B cell (primary cell): Measurements from ENCODE around the gene PGBD5. TPM values are rescaled to one million over a fixed set of nuclear protein-coding genes. Genes with fewer than 3 reads are reported as not detected.
A peak's percentile ranks its signal among the peaks of the same experiment; 100 is the strongest.

Experiments used
- ATAC-seq: fragments of 200-7000 bp; cut with Tn5 transposase; one replicate; pipeline ENCODE4 v1.10.0; 2021; ENCODE audit warnings: low read depth, mild to moderate bottlenecking, moderate number of reproducible peaks, moderate library complexity
- CTCF ChIA-PET: fragments of 350-600 bp; sonication (Branson Sonifier 250); formaldehyde crosslinking; loops from one replicate; lab custom pipeline; 2021; ENCODE audit warnings: antibody characterized with exemption, inconsistent platforms; lab: Charles Lee
- POLR2A ChIA-PET: fragments of 350-600 bp; sonication (Branson Sonifier 250); formaldehyde crosslinking; loops from one replicate; lab custom pipeline; 2021; ENCODE audit warnings: antibody characterized with exemption; lab: Charles Lee
- DNase-seq: peaks from one replicate; pipeline ENCODE4 v3.0.0; 2013
- H2AFZ ChIP-seq: 2 replicates; pipeline ENCODE4 v1.6.1; 2012; ENCODE audit warnings: mild to moderate bottlenecking, low read depth, low read length; ENCODE audit not compliant: insufficient read depth, poor library complexity, severe bottlenecking
- H3K27ac ChIP-seq, 2 donors: 1 replicate in 1 of 2; 2 replicates in 1 of 2; pipeline ENCODE4 v1.5.1; 2012 to 2013; ENCODE audit warnings: low read length in 2 of 2, mild to moderate bottlenecking in 2 of 2, moderate library complexity in 1 of 2
- H3K27me3 ChIP-seq, 4 experiments: fragments of 200-600 bp in 1 of 4; sonication (generic) in 1 of 4; replicated peaks in 1 of 4; 1 replicate in 2 of 4; 2 replicates in 2 of 4; pipeline versions ENCODE4 v1.6.1 to v1.7.0; 2013 to 2016; ENCODE audit warnings: low read length in 3 of 4, mild to moderate bottlenecking in 2 of 4, mixed read lengths in 1 of 4, moderate library complexity in 1 of 4; ENCODE audit not compliant: insufficient read depth in 4 of 4, control insufficient read depth in 3 of 4; ENCODE audit errors: control extremely low read depth in 1 of 4
- H3K36me3 ChIP-seq, 2 experiments: replicated peaks in 1 of 2; 1 replicate in 1 of 2; 2 replicates in 1 of 2; pipeline versions ENCODE4 v1.6.1 to v1.7.1; 2013; ENCODE audit warnings: low read length in 1 of 2; ENCODE audit not compliant: insufficient read depth in 2 of 2, control insufficient read depth in 1 of 2; ENCODE audit errors: control extremely low read depth in 1 of 2, extremely low read depth in 1 of 2
- H3K4me1 ChIP-seq, 2 donors: fragments of 200-600 bp in 1 of 2; sonication (generic) in 1 of 2; 1 replicate in 1 of 2; 2 replicates in 1 of 2; pipeline versions ENCODE4 v1.5.1 to v1.6.1; 2013 to 2017; ENCODE audit warnings: low read length in 2 of 2; ENCODE audit not compliant: control insufficient read depth in 2 of 2, insufficient read depth in 2 of 2
- H3K4me2 ChIP-seq: replicated peaks from 2 replicates; pipeline ENCODE3; 2012; ENCODE audit warnings: mild to moderate bottlenecking, low read depth, low read length; ENCODE audit not compliant: poor library complexity, severe bottlenecking
- H3K4me3 ChIP-seq, 5 experiments: fragments of 200-600 bp in 1 of 5; sonication (generic) in 1 of 5; 1 replicate in 3 of 5; 2 replicates in 2 of 5; pipeline versions ENCODE4 v1.5.1 to v1.7.0; 2011 to 2016; ENCODE audit warnings: low read length in 4 of 5, mild to moderate bottlenecking in 4 of 5, low read depth in 2 of 5, control low read depth in 1 of 5, moderate library complexity in 1 of 5; ENCODE audit not compliant: insufficient read depth in 1 of 5; ENCODE audit errors: control extremely low read depth in 1 of 5, extremely low read depth in 1 of 5
- H3K79me2 ChIP-seq: fragments of 200-600 bp; sonication (generic); one replicate; pipeline ENCODE4 v1.6.0; 2016; ENCODE audit warnings: low read length; ENCODE audit not compliant: control insufficient read depth, insufficient read depth
- H3K9ac ChIP-seq: fragments of 200-600 bp; sonication (generic); 2 replicates; pipeline ENCODE4 v1.6.1; 2017; ENCODE audit warnings: mild to moderate bottlenecking, low read length, moderate library complexity
- H3K9me3 ChIP-seq, 3 donors: one replicate each; pipeline versions ENCODE4 v1.6.1 to v1.7.1; 2013; ENCODE audit warnings: low read length in 2 of 3; ENCODE audit not compliant: control insufficient read depth in 2 of 3, insufficient read depth in 1 of 3; ENCODE audit errors: control extremely low read depth in 1 of 3
- H4K20me1 ChIP-seq: 2 replicates; pipeline ENCODE4 v1.6.0; 2012; ENCODE audit warnings: mild to moderate bottlenecking, low read length; ENCODE audit not compliant: insufficient read depth, control insufficient read depth, poor library complexity, severe bottlenecking
- H3K27ac Mint-ChIP-seq: one replicate; pipeline ENCODE4 v1.8.0; 2021; ENCODE audit warnings: mixed read lengths
- H3K27me3 Mint-ChIP-seq: one replicate; pipeline ENCODE4 v1.8.0; 2021; ENCODE audit warnings: mixed read lengths
- H3K4me1 Mint-ChIP-seq: one replicate; pipeline ENCODE4 v1.8.0; 2021; ENCODE audit warnings: mixed read lengths
- H3K4me3 Mint-ChIP-seq: one replicate; pipeline ENCODE4 v1.8.0; 2021; ENCODE audit warnings: mixed read lengths
- H3K9me3 Mint-ChIP-seq: one replicate; pipeline ENCODE4 v1.8.0; 2022; ENCODE audit warnings: mixed read lengths; ENCODE audit not compliant: insufficient read depth
- EZH2 ChIP-seq: IDR thresholded peaks from 2 replicates; pipeline ENCODE4 v1.6.1; 2012; ENCODE audit warnings: borderline replicate concordance, low read depth, mild to moderate bottlenecking, moderate library complexity, low read length; ENCODE audit not compliant: insufficient read depth, poor library complexity, severe bottlenecking
- WGBS: methylation state at CpG from one replicate; pipeline ENCODE4 v1.1.5; 2013; ENCODE audit warnings: missing lambda C conversion rate; ENCODE audit not compliant: insufficient coverage; 5-methylcytosine and 5-hydroxymethylcytosine counted together
- intact Hi-C: fragments of 100-400 bp; cut with micrococcal nuclease; formaldehyde crosslinking; loops from one replicate; pipeline ENCODE4 v1.10.0; 2022
- polyA plus RNA-seq: library from polyadenylated mRNA; depleted of rRNA; stranded (reverse); fragments of >200 nt; gene quantifications from 2 replicates; pipeline ENCODE4 v1.2.3, GENCODE V29; 2012
- total RNA-seq, 2 donors: library from RNA; stranded (reverse); fragments of 120-200 nt in 1 of 2; gene quantifications; 1 replicate in 1 of 2; 2 replicates in 1 of 2; pipeline versions ENCODE4 v1.2.3 to v1.2.4, GENCODE V29; 2013 to 2022
- TF ChIP-seq, protein P1 (sequence below): fragments of 200-600 bp; IDR thresholded peaks from one replicate; pipeline ENCODE4 v1.8.0; 2022; ENCODE audit warnings: antibody characterized with exemption, mild to moderate bottlenecking

PGBD5 gene
- total and polyA plus RNA-seq, 2 donors (not counting 1 experiment from before 2014, with no cell fraction given) = 0.07 TPM; not detected in 1

DNA sequence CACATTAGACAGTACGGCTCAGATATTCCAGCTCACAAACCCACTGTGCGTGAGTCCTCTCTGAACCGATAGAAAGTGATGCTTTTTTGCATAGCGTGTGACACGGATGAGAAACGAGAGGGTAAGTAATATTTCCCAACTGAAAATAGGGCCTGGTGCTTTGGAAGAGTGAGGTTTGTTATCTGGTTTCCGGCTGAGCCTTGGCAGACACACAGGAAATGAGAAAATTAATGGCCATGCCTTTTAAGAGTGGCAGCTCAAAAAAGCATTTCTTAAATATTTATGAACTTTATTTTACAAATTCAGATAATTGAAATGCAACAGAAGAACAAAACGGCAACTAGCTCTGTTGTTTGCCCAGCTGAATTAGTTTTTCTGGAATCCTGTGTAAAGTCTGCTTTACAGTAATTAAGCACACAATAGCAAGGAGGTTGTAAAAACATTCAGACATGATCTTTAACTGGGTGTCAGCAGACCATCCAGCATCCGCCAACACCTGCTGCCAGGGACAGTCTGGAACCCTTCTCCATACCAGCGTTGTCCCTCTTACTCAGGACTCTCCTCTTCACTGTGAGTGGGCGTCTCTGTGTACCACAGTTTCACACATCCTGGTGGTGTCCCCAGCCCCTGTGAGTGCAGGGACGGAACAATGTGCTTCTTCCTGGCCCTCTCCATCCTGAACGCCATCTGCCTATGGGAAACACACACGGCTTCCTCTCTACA lies 155.4 kb downstream of the PGBD5 start:
- intact Hi-C loops = loop anchor here (10.0 kb wide), 1 partner anchor 206 kb away; the partner anchor contains the start of gene GALNT2
- no peaks in the 10 kb centered on the region for H3K27me3 ChIP-seq
- peak overlapping the region; percentile 59 for H3K4me2 ChIP-seq
- peak overlapping the region; percentile 0 to 64 for H3K27ac ChIP-seq
- H3K4me3 ChIP-seq = no peak overlapping the region
- Mint-ChIP-seq H3K9me3 (no peaks in the 10 kb centered on the region), H3K4me3 (peak overlapping the region; percentile 58), H3K27me3 (no peaks in the 10 kb centered on the region), H3K4me1 (peaks cover 46% of the 10 kb centered on the region), H3K27ac (peak overlapping the region; percentile 73)
- peaks cover 35 to 42% of the 10 kb centered on the region in 2 donors for H3K4me1 ChIP-seq
- ATAC-seq (peak; percentile 34), DNase-seq (peak; percentile 31)
- H3K36me3 ChIP-seq = peaks cover 0 to 13% of the 10 kb centered on the region in 2 experiments
- peak overlapping the region; percentile 8 for H2AFZ ChIP-seq
- ChIA-PET CTCF (interaction anchor here (1.0 to 1.2 kb wide), 2 partner anchors 8 to 104 kb away, joined by 3 to 4 read pairs; no protein-coding TSS in a partner anchor), POLR2A (no interaction called here)
- peak overlapping the region; percentile 30 for H3K9ac ChIP-seq
- TF ChIP-seq, protein P1, sequence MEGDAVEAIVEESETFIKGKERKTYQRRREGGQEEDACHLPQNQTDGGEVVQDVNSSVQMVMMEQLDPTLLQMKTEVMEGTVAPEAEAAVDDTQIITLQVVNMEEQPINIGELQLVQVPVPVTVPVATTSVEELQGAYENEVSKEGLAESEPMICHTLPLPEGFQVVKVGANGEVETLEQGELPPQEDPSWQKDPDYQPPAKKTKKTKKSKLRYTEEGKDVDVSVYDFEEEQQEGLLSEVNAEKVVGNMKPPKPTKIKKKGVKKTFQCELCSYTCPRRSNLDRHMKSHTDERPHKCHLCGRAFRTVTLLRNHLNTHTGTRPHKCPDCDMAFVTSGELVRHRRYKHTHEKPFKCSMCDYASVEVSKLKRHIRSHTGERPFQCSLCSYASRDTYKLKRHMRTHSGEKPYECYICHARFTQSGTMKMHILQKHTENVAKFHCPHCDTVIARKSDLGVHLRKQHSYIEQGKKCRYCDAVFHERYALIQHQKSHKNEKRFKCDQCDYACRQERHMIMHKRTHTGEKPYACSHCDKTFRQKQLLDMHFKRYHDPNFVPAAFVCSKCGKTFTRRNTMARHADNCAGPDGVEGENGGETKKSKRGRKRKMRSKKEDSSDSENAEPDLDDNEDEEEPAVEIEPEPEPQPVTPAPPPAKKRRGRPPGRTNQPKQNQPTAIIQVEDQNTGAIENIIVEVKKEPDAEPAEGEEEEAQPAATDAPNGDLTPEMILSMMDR = no peak
- TF ChIP-seq EZH2 = no peak
- no peaks in the 10 kb centered on the region for H3K9me3 ChIP-seq
- no peaks in the 10 kb centered on the region for H4K20me1 ChIP-seq
- WGBS = 27% methylated on average over 9 of the region's 14 CpGs
- peaks cover 5% of the 10 kb centered on the region for H3K79me2 ChIP-seq

DNA sequence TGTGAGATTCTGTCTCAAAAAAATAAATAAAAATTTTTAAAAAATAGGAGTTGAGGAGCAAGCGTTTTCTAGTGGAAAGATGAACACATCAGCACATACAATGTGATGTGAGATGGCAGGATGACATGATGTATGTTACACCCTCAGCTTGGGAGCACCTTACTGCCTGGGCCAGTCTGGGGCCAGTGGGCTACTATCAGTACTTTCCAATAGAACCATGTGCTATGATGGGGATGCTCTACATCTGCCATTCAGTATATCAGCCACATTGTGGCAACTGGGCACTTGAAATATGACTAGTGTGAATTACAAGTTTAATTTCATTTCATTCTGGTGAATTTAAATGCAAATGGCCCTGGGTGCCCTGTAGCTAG lies 156.0 kb downstream of the PGBD5 start:
- H3K9ac ChIP-seq = peak overlapping the region; percentile 30
- H3K27me3 ChIP-seq = no peaks in the 10 kb centered on the region
- H3K27ac ChIP-seq = peak overlapping the region; percentile 0 to 64
- H3K4me2 ChIP-seq = peak overlapping the region; percentile 59
- CTCF ChIA-PET = interaction anchor here (1.0 to 1.2 kb wide), 2 partner anchors 9 to 103 kb away, joined by 3 to 4 read pairs; no protein-coding TSS in a partner anchor
- no peaks in the 10 kb centered on the region for H3K9me3 ChIP-seq
- no peak overlapping the region for H2AFZ ChIP-seq
- POLR2A ChIA-PET = interaction anchor here (0.6 kb wide), 1 partner anchor 86 kb away, joined by 3 read pairs; no protein-coding TSS in a partner anchor
- no peak overlapping the region for H3K4me3 ChIP-seq
- DNase-seq (no peak), ATAC-seq (no peak)
- peaks cover 5% of the 10 kb centered on the region for H3K79me2 ChIP-seq
- peaks cover 46% of the 10 kb centered on the region for H3K4me1 Mint-ChIP-seq
- TF ChIP-seq, protein P1 = no peak
- TF ChIP-seq EZH2 = no peak
- intact Hi-C loops = loop anchor here (10.0 kb wide), 1 partner anchor 205 kb away; the partner anchor contains the start of gene GALNT2
- H3K9me3 Mint-ChIP-seq = no peaks in the 10 kb centered on the region
- H3K27ac Mint-ChIP-seq = peak overlapping the region; percentile 69
- H4K20me1 ChIP-seq = no peaks in the 10 kb centered on the region
- H3K4me3 Mint-ChIP-seq = peak overlapping the region; percentile 58
- no CpG with 5 or more reads among the region's 1 CpG for WGBS
- H3K36me3 ChIP-seq = peaks cover 0 to 18% of the 10 kb centered on the region in 2 experiments
- no peaks in the 10 kb centered on the region for H3K27me3 Mint-ChIP-seq
- H3K4me1 ChIP-seq = peaks cover 37 to 45% of the 10 kb centered on the region in 2 donors
